Measurements from ENCODE around the gene JADE1. TPM values are rescaled to one million over a fixed set of nuclear protein-coding genes. Genes with fewer than 3 reads are reported as not detected.

Gene JADE1
- total RNA-seq, 1 experiment from 2014 or later: 192 TPM

DNA sequence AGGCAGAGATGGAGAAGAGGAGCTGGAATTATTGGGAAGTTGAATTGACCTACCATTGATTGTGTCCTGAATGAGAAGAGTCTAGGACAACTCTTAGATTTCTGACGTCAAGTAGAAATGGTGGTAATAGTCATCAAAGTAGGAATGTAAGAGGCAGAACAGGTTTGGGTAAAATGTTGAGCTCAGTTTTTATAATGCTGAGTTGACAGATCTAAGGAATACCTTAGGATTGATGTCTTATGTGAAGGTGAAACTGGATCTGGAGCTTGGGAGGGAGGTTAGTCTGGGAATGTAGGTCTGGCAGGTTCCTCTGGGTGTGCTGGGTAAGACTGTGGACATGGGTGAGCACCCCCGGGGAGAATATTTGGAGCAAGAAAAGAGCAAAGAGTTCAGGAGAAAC, 31.9 kb downstream of the JADE1 start:
- DNase-seq: no peak
- no peak overlapping the region for H3K4me3 Mint-ChIP-seq
- Histone ChIP-seq H3K4ac (ENCODE audit: low read depth, low read length) (no peak overlapping the region), H3K4me2 (ENCODE audit: insufficient read depth, insufficient read length, low read length) (no peak overlapping the region), H3K27ac (ENCODE audit: insufficient read length, low read depth, low read length) (no peak overlapping the region), H3K4me1 (ENCODE audit: insufficient read depth, low read length) (peaks cover 10% of the 10 kb centered on the region), H3K79me1 (ENCODE audit: insufficient read depth, low read depth, low read length, poor library complexity, severe bottlenecking) (peaks cover 6% of the 10 kb centered on the region), H2BK20ac (ENCODE audit: low read depth, low read length, poor library complexity, severe bottlenecking) (no peak overlapping the region), H4K5ac (ENCODE audit: insufficient read length, low read depth, low read length) (no peak overlapping the region), H2BK15ac (ENCODE audit: low read depth, low read length) (no peak overlapping the region), H4K20me1 (ENCODE audit: control insufficient read depth, insufficient read depth, insufficient read length) (no peaks in the 10 kb centered on the region), H2AFZ (ENCODE audit: low read length) (no peak overlapping the region), H4K8ac (replicated peaks; ENCODE audit: insufficient read length, low read depth, low read length) (no peak overlapping the region), H3K23ac (ENCODE audit: insufficient read length, low read depth, low read length) (no peak overlapping the region), H3K27me3 (ENCODE audit: insufficient read depth, low read length) (no peaks in the 10 kb centered on the region), H3K9me3 (ENCODE audit: control insufficient read depth, low read depth, low read length) (no peaks in the 10 kb centered on the region), H3K56ac (ENCODE audit: insufficient read length, low read depth, low read length) (no peak overlapping the region), H2BK12ac (ENCODE audit: insufficient read length, low read depth, low read length) (no peak overlapping the region), H2BK120ac (ENCODE audit: low read depth, low read length, poor library complexity, severe bottlenecking) (no peak overlapping the region), H3T11ph (ENCODE audit: low read length) (no peak overlapping the region), H2BK5ac (ENCODE audit: insufficient read length, low read length) (no peak overlapping the region), H3K18ac (ENCODE audit: insufficient read length, low read depth, low read length) (no peak overlapping the region), H2AK5ac (ENCODE audit: insufficient read length, low read length) (no peak overlapping the region), H3K79me2 (ENCODE audit: insufficient read depth, low read length) (peaks cover 72% of the 10 kb centered on the region), H4K91ac (ENCODE audit: insufficient read length, low read depth, low read length) (no peak overlapping the region), H3K14ac (ENCODE audit: insufficient read depth, low read length) (no peak overlapping the region), H3K9ac (ENCODE audit: extremely low read depth, insufficient read length, low read length) (no peak overlapping the region), H3K23me2 (ENCODE audit: insufficient read length, low read depth, low read length, poor library complexity, severe bottlenecking) (no peaks in the 10 kb centered on the region)
- peak overlapping the region; percentile 4 to 72 (median 62); a peak in 4 of 7 replicates for H3K27ac Mint-ChIP-seq
- WGBS (ENCODE audit: extremely low coverage, insufficient read length, low lambda C conversion rate): no CpG with 5 or more reads among the region's 2 CpGs
- peaks cover 64 to 67% of the 10 kb centered on the region in 2 experiments for H3K4me1 Mint-ChIP-seq
- H3K36me3 Mint-ChIP-seq (ENCODE audit: insufficient read depth in 1 of 3, low read depth in 3 of 3): peaks cover 55 to 91% (median 85%) of the 10 kb centered on the region in 3 experiments
- H3K9me3 Mint-ChIP-seq: no peaks in the 10 kb centered on the region
- TF ChIP-seq, protein P1, sequence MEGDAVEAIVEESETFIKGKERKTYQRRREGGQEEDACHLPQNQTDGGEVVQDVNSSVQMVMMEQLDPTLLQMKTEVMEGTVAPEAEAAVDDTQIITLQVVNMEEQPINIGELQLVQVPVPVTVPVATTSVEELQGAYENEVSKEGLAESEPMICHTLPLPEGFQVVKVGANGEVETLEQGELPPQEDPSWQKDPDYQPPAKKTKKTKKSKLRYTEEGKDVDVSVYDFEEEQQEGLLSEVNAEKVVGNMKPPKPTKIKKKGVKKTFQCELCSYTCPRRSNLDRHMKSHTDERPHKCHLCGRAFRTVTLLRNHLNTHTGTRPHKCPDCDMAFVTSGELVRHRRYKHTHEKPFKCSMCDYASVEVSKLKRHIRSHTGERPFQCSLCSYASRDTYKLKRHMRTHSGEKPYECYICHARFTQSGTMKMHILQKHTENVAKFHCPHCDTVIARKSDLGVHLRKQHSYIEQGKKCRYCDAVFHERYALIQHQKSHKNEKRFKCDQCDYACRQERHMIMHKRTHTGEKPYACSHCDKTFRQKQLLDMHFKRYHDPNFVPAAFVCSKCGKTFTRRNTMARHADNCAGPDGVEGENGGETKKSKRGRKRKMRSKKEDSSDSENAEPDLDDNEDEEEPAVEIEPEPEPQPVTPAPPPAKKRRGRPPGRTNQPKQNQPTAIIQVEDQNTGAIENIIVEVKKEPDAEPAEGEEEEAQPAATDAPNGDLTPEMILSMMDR (conservative IDR thresholded peaks at IDR 0.05): no peak
- no peaks in the 10 kb centered on the region for H3K27me3 Mint-ChIP-seq (ENCODE audit: low read depth)

Data from H9 (cell line).